ENCODE measurements around the gene MYBL2. TPM values are rescaled to one million over a fixed set of nuclear protein-coding genes. Genes with fewer than 3 reads are reported as not detected.
A peak's percentile ranks its signal among the peaks of the same experiment; 100 is the strongest.

The MYBL2 gene
- polyA plus RNA-seq, 1 donor (not counting 4 experiments of a cell fraction or from before 2014, with no cell fraction given), result 4.0 TPM

GRCh38 chr20:43690943-43691598, 24.2 kb downstream of the MYBL2 start:
- no peak for TF ChIP-seq CTCF (optimal IDR thresholded peaks at IDR 0.05 in 1 of 3, IDR thresholded peaks at IDR 0.05 in 1 of 3, conservative IDR thresholded peaks at IDR 0.05 in 1 of 3; ENCODE audit: extremely low read depth in 1 of 3, insufficient read depth in 2 of 3, low read length in 3 of 3)
- TF ChIP-seq EZH2 (IDR thresholded peaks at IDR 0.05; ENCODE audit: low read length), result no peak
- Histone ChIP-seq H3K9me1 (ENCODE audit: control insufficient read depth, extremely low read depth, insufficient read depth, low read length) (no peaks in the 10 kb centered on the region), H3K9me3 (ENCODE audit: control insufficient read depth, low read depth, low read length) (no peaks in the 10 kb centered on the region), H3K36me3 (ENCODE audit: control insufficient read depth in 2 of 2, extremely low read depth in 1 of 2, insufficient read depth in 2 of 2, low read length in 2 of 2) (no peaks in the 10 kb centered on the region), H3K27ac (ENCODE audit: control insufficient read depth, insufficient read depth, low read length) (no peak overlapping the region), H3K27me3 (ENCODE audit: control insufficient read depth, extremely low read depth, insufficient read depth, low read length) (no peaks in the 10 kb centered on the region), H4K20me1 (ENCODE audit: control insufficient read depth, extremely low read depth, insufficient read depth, low read length) (no peaks in the 10 kb centered on the region), H3K4me3 (ENCODE audit: control insufficient read depth in 2 of 3, extremely low read depth in 1 of 3, insufficient read depth in 2 of 3, low read depth in 1 of 3, low read length in 3 of 3) (no peak overlapping the region), H3K79me2 (ENCODE audit: control insufficient read depth, insufficient read depth, low read length) (no peaks in the 10 kb centered on the region), H3K9ac (ENCODE audit: control insufficient read depth, extremely low read depth, insufficient read depth, low read length) (no peak overlapping the region), H3K4me2 (ENCODE audit: control insufficient read depth, extremely low read depth, insufficient read depth, low read depth, low read length) (no peak overlapping the region), H3K4me1 (ENCODE audit: control insufficient read depth, extremely low read depth, insufficient read depth, low read length) (no peaks in the 10 kb centered on the region), H2AFZ (ENCODE audit: control insufficient read depth, low read length) (no peak overlapping the region)
- FAIRE-seq (no peak), DNase-seq (ENCODE audit: low read depth, low spot score) (no peak)
- dilution Hi-C loops (cut with MboI; ENCODE audit: extremely low pct_ligation_motif_present, low sequenced_read_pairs), result no loop called here

- Histone ChIP-seq H3K27me3 (ENCODE audit: control insufficient read depth, extremely low read depth, insufficient read depth, low read length) (no peaks in the 10 kb centered on the region), H3K9me1 (ENCODE audit: control insufficient read depth, extremely low read depth, insufficient read depth, low read length) (no peaks in the 10 kb centered on the region), H3K4me2 (ENCODE audit: control insufficient read depth, extremely low read depth, insufficient read depth, low read depth, low read length) (no peak overlapping the region), H3K9ac (ENCODE audit: control insufficient read depth, extremely low read depth, insufficient read depth, low read length) (no peak overlapping the region), H3K9me3 (ENCODE audit: control insufficient read depth, low read depth, low read length) (no peaks in the 10 kb centered on the region), H3K4me1 (ENCODE audit: control insufficient read depth, extremely low read depth, insufficient read depth, low read length) (no peaks in the 10 kb centered on the region), H4K20me1 (ENCODE audit: control insufficient read depth, extremely low read depth, insufficient read depth, low read length) (no peaks in the 10 kb centered on the region), H3K4me3 (ENCODE audit: control insufficient read depth in 2 of 3, extremely low read depth in 1 of 3, insufficient read depth in 2 of 3, low read depth in 1 of 3, low read length in 3 of 3) (no peak overlapping the region), H3K36me3 (ENCODE audit: control insufficient read depth in 2 of 2, extremely low read depth in 1 of 2, insufficient read depth in 2 of 2, low read length in 2 of 2) (no peaks in the 10 kb centered on the region), H3K27ac (ENCODE audit: control insufficient read depth, insufficient read depth, low read length) (no peak overlapping the region), H2AFZ (ENCODE audit: control insufficient read depth, low read length) (no peak overlapping the region), H3K79me2 (ENCODE audit: control insufficient read depth, insufficient read depth, low read length) (no peaks in the 10 kb centered on the region)
- dilution Hi-C loops (cut with MboI; ENCODE audit: extremely low pct_ligation_motif_present, low sequenced_read_pairs), result no loop called here
- FAIRE-seq (peak; percentile 5), DNase-seq (ENCODE audit: low read depth, low spot score) (peak; percentile 11)
- TF ChIP-seq EZH2 (IDR thresholded peaks at IDR 0.05; ENCODE audit: low read length) (no peak), CTCF (optimal IDR thresholded peaks at IDR 0.05 in 1 of 3, IDR thresholded peaks at IDR 0.05 in 1 of 3, conservative IDR thresholded peaks at IDR 0.05 in 1 of 3; ENCODE audit: extremely low read depth in 1 of 3, insufficient read depth in 2 of 3, low read length in 3 of 3) (peak; percentile 73 to 84 (median 76))
Measured at GRCh38 chr20:43691928-43692524, 25.1 kb downstream of the MYBL2 start.
